GM18867 (cell line): Measurements from ENCODE around the gene NAA38.

ENCODE experiments used
- ATAC-seq: cut with Tn5 transposase; IDR thresholded peaks from one replicate; pipeline ENCODE4 v1.9.1; 2021; ENCODE audit warnings: mild to moderate bottlenecking, moderate library complexity; ENCODE audit not compliant: unreplicated experiment

The NAA38 gene

DNA sequence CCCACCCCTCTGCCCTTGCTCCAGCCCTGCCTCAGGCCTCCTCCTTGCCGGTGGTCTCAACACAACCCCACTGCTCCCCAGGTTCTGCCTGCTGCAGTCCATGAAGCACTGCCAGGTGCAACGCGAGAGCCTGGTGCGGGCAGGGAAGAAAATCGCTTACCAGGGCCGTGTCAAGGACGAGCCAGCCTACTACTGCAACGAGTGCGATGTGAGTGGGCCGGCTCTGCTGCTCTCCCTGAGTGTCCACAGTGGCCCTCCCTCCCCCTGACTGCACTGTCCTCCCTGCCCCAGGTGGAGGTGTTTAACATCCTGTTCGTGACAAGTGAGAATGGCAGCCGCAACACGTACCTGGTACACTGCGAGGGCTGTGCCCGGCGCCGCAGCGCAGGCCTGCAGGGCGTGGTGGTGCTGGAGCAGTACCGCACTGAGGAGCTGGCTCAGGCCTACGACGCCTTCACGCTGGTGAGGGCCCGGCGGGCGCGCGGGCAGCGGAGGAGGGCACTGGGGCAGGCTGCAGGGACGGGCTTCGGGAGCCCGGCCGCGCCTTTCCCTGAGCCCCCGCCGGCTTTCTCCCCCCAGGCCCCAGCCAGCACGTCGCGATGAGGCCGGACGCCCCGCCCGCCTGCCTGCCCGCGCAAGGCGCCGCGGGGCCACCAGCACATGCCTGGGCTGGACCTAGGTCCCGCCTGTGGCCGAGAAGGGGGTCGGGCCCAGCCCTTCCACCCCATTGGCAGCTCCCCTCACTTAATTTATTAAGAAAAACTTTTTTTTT is 4.3 kb downstream of the NAA38 start:
- ATAC-seq, result no peak

DNA sequence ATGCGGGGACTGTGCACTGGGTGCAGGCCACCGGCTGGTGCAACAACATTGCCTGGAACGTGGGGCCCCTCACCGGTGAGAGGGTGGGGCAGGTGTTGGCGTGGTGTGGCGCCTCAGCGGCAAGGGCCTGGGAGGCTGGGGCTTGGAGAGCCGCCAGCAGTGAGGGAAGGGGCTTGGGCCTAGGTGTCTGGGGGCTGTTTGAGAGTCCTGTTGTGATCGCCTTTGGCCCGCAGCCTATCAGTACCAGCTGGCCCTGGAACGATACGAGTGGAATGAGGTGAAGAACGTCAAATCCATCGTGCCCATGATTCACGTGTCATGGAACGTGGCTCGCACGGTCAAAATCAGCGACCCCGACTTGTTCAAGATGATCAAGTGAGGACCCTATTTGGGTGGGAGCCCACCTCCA is 5.1 kb downstream of the NAA38 start:
- ATAC-seq, result no peak

DNA sequence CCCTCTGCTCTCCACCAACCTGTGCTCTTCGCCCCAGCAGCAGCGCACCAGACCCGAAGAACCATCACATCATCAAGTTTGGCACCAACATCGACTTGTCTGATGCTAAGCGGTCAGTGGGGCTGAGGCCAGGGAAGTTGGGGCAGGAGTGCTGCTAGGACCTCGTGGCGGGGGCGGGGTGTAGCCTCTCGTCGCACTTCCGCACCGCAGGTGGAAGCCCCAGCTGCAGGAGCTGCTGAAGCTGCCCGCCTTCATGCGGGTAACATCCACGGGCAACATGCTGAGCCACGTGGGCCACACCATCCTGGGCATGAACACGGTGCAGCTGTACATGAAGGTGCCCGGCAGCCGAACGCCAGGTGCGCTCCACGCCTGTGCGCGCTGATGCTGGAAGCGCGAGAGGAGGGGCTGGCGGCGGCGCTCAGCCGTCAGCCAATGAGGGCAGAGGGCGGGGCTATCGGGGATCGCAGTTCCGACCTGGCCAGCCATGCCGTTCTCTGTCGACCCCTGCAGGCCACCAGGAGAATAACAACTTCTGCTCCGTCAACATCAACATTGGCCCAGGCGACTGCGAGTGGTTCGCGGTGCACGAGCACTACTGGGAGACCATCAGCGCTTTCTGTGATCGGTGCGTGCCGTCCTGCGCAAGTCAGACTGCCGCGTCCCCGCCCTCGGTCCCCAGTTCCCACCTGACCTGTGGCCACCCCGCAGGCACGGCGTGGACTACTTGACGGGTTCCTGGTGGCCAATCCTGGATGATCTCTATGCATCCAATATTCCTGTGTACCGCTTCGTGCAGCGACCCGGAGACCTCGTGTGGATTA is 5.7 kb downstream of the NAA38 start:
- peak; percentile 63 for ATAC-seq

DNA sequence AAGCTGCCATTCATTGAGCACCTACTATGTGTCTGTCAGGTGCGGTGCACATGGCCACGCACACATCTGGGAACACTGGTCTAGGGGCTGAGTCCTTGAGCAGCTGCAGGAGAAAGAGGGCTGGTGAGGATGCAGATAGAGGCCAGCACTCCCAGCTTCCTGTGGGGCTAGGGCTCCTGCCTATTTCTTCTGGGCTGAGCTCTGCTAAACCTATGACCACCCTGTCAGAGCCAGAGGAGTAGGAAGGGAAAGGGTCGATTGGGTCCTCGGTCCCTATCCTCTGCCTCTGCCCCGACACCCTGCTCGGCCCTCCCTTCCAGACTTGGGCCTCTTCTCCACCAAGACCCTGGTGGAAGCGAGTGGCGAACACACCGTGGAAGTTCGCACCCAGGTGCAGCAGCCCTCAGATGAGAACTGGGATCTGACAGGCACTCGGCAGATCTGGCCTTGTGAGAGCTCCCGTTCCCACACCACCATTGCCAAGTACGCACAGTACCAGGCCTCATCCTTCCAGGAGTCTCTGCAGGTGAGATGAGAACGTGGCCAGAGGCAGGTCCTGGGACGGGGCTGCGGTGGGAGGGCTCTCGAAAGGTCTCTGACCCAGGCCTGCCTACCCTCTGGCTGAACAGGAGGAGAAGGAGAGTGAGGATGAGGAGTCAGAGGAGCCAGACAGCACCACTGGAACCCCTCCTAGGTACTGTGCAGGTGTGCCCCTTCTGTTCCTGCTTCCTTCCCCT is 6.5 kb downstream of the NAA38 start:
- peak; percentile 1 for ATAC-seq

DNA sequence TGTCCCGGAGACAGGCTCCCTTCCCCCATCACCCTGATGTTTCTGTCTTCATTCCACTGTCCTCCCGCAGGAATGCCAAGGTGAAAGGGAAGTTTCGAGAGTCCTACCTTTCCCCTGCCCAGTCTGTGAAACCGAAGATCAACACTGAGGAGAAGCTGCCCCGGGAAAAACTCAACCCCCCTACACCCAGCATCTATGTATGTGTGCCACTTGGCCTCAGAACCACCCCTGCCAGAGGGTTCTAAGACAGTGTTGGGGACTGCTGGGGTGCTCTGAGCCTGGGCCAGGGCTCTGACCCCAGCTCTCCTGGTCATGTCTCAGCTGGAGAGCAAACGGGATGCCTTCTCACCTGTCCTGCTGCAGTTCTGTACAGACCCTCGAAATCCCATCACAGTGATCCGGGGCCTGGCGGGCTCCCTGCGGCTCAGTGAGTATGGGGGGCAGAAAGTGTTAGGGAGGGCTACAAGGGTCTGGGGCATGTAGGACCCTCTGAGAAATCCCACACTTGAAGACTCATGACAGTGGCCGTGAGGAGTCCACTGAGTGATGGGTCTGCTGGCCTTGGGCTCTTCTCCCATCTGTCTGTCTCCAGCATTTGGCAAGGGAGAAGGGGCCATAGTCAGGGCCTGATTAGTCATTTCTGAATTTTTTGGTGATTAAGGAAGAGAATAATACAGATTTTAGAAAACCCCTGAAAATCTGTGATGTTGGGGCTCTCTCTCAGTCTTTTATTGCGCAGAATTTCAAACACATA is 7.4 kb downstream of the NAA38 start:
- no peak for ATAC-seq

DNA sequence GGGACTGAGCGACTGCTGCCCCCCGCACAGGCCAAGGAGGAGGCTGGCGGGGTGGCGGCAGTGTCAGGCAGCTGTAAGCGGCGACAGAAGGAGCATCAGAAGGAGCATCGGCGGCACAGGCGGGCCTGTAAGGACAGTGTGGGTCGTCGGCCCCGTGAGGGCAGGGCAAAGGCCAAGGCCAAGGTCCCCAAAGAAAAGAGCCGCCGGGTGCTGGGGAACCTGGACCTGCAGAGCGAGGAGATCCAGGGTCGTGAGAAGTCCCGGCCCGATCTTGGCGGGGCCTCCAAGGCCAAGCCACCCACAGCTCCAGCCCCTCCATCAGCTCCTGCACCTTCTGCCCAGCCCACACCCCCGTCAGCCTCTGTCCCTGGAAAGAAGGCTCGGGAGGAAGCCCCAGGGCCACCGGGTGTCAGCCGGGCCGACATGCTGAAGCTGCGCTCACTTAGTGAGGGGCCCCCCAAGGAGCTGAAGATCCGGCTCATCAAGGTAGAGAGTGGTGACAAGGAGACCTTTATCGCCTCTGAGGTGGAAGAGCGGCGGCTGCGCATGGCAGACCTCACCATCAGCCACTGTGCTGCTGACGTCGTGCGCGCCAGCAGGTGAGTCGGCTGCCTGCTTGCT is 8.1 kb downstream of the NAA38 start:
- ATAC-seq, result no peak

DNA sequence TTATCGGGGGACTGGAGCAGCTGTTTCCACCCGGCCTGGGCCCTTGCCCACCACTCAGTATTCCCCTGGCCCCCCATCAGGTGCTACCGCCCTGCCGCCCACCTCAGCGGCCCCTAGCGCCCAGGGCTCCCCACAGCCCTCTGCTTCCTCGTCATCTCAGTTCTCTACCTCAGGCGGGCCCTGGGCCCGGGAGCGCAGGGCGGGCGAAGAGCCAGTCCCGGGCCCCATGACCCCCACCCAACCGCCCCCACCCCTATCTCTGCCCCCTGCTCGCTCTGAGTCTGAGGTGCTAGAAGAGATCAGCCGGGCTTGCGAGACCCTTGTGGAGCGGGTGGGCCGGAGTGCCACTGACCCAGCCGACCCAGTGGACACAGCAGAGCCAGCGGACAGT is 8.6 kb downstream of the NAA38 start:
- ATAC-seq, result no peak

DNA sequence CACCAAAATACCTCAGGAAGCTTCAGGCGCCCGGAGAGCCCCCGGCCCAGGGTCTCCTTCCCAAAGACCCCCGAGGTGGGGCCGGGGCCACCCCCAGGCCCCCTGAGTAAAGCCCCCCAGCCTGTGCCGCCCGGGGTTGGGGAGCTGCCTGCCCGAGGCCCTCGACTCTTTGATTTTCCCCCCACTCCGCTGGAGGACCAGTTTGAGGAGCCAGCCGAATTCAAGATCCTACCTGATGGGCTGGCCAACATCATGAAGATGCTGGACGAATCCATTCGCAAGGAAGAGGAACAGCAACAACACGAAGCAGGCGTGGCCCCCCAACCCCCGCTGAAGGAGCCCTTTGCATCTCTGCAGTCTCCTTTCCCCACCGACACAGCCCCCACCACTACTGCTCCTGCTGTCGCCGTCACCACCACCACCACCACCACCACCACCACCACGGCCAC is 9.2 kb downstream of the NAA38 start:
- no peak for ATAC-seq

DNA sequence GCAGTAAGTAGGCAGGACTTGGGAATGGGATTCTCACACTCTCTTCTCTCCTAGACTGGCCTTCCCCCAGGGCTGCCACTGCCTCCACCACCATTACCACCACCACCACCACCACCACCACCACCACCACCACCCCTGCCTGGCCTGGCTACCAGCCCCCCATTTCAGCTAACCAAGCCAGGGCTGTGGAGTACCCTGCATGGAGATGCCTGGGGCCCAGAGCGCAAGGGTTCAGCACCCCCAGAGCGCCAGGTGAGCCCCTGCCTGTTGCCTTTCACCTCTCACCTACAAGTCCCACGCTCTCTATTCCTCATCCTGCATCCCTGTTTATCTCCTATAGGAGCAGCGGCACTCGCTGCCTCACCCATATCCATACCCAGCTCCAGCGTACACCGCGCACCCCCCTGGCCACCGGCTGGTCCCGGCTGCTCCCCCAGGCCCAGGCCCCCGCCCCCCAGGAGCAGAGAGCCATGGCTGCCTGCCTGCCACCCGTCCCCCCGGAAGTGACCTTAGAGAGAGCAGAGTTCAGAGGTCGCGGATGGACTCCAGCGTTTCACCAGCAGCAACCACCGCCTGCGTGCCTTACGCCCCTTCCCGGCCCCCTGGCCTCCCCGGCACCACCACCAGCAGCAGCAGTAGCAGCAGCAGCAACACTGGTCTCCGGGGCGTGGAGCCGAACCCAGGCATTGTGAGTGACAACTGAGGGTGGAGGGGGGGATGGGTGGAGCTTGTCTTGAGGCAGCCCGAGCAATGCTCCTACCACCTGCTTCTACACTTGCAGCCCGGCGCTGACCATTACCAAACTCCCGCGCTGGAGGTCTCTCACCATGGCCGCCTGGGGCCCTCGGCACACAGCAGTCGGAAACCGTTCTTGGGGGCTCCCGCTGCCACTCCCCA is 10.3 kb downstream of the NAA38 start:
- no peak for ATAC-seq

DNA sequence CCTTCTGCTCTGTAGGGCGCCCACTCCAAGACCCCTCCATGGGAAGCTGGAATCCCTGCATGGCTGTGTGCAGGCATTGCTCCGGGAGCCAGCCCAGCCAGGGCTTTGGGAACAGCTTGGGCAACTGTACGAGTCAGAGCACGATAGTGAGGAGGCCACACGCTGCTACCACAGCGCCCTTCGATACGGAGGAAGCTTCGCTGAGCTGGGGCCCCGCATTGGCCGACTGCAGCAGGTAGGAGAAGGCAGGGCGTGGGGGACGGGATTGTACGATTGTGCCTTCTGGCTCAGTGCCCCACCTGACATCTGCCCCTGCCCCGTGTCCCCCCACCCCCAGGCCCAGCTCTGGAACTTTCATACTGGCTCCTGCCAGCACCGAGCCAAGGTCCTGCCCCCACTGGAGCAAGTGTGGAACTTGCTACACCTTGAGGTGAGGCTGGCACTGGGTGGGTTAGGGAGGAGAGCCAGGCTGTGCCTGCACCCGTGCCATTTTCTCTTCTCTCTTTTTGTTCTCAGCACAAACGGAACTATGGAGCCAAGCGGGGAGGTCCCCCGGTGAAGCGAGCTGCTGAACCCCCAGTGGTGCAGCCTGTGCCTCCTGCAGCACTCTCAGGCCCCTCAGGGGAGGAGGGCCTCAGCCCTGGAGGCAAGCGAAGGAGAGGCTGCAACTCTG is 11.2 kb downstream of the NAA38 start:
- no peak for ATAC-seq

DNA sequence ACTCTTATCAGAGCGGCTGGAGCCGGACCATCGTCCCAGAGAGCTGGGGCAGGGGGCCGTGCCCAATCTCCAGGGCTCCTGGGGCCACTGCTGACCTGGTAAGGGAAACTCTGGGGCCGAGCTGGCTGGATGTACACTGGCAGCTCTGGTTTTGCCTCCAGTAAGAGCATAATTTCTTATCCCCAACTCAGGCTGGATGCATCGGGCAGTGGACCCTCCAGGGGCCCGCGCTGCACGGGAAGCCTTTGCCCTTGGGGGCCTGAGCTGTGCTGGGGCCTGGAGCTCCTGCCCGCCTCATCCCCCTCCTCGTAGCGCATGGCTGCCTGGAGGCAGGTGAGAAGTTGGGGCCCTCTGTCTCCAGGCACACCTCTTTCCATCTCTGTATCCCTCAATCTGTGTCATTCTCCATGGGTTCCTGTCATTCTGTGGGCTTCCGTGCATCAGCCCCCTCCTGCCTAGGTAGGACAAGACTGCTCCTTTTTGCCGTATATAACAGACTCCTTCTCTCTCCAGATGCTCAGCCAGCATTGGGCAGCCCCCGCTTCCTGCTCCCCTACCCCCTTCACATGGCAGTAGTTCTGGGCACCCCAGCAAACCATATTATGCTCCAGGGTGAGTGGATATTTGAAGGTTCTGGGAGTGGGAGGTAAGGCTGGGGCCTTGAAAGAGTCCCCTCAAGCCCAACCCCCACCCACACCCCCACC is 11.8 kb downstream of the NAA38 start:
- no peak for ATAC-seq

DNA sequence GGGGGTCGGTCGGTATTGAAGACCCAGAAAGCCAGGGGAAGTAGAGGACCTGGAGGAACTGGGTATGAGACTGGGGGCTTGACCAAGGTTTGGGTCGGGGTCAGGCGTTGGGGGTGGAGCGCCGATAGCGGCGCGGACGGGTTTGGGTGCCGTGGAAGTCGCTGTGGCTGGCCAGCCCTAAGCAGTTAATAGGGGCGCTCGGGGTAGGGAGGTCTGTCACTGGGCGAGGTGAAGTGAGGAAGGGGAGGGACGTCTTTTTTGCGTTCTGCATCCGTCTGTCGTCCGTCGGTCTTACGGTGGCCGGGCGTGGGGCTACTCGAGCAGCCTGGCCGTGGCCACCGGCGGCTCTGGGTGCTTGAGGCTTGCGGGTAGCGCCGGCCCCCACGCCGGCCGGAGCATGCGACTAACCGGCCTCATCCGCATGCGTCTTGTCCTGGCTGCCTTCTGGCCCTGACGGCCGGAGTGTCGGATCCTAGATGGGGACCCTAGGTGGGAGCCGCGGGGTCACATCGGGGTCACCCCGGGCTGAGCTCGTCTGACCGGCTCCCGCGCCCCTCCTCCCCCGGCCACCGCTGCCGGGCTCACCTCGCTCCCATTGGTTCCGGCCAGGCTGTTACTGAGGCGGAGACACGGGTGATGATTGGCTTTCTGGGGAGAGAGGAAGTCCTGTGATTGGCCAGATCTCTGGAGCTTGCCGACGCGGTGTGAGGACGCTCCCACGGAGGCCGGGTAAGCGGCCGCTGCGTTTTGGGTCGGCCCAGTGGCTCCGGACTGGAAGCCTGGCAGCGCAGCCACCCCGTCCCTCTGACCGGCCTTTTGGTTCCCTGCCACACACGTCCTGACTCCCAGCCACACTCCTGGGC is 12.8 kb downstream of the NAA38 start:
- ATAC-seq, result peak; percentile 48

DNA sequence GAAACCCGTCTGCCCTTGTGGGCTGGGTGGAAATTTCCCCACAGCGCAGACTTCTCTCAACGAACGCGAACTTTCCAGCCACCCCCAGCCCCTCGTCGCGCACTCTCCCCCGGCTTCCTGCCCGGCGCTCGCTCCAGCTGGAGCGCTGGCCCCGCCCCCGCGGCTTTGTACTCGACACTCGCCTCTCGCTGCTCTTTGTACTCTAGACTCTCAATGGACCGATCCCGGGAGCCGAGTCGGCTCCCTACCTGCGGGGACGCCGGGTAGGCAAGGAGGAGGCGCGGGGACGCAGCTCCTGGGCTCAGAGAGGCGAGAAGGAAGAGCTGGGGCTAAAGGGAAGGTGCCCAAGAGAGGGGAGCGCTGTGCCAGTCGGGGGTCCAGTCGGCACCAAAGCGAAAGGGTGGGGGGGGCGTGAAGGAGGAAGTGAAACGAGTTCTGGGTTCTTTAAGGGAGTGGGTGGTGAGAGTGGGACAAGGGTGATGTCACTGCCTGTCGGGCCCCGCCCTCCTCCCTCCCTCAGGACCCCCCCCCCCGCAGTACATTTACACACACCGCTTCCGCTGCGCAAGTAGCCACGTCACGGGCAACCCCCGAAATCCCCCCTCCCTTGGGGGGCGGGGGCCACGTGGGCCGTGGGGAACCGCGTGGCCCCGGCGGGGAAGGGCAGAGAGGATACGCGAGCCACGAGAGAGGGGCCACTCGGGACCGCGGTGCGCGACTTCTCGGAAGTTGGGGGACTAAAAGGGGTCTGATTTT is 13.6 kb downstream of the NAA38 start:
- ATAC-seq, result peak; percentile 30

DNA sequence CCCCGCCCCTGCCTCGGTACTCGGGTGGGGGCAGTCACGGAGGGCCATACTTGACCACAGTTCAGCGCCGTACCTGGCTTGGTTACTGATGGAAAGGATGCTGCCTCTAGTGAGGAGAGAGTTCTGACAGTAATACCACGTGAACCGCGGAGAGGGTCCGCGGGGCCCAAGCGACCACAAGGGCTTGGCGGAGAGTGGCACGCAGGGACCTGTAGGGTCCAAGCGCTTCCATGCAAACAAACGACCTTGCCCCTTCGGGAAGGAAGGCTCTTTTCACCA is 14.2 kb downstream of the NAA38 start:
- peak; percentile 1 for ATAC-seq

DNA sequence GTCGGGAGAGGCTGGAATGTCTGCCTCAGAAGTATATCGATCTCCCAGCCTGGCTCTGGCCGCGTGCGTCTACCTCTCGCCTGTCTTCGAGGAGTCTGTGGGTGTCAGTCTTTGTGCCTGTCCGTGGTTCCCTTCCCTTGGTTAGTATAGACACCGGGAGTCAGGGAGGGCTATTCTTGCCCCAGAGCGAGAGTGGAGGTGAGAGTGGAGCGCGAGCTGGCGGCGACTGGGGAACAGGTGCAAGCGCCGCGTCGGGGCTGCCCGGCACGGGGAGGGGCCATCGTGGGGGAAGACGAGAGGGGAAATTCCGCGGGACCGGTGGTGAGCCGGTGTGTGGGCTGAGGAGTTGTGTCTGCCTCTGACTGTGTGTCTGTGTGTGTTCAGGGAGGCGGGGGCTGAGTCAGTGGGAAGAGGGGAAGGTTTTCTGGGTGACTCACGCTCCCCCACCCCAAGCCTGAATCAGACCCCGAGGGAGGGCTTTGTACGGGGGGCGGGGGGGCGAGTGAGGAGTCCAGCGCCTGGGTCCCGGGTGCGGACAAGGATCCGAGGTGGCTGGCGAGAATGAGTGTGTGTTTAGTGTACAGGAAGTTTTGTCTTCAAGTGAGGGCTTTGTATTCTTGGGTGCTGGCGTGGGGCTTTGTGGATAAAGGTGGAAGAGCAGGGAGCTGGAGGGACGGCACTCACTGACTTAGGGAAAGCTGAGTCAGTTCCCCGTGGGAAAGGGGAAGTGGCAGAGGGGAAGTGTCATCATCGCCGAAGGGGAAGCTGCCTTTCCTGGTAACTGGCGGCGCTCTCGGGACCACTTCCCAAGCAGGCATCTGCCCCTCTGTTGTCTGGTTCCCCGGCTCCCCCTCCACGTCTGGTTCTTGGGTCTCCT is 14.7 kb downstream of the NAA38 start:
- peak; percentile 28 for ATAC-seq

DNA sequence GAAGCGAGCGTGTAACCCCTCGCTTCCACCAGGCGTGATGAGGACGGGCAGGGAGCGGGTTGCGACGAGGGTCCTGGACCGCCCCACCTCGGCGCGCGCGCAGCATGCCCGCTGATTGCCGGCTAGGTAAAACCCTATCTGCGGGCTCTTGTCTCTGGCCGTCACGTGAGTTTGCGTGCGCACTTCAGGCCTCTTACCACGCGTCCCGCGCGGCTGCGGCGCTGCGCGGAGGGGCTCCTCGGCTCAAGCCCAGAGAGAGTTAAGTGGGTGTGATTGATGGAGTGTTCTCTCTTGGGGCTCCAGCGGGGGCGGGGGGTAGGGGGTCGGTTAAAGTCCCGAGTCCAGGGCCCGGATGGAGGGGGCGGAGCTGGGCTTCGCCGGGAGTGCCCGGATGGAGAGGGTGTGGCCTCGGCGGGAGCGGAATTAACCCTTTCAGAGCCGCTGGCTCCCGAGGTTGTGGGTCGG is 15.4 kb downstream of the NAA38 start:
- ATAC-seq, result peak; percentile 25
